Measurements from ENCODE around the gene EEF1AKMT2. TPM values are rescaled to one million over a fixed set of nuclear protein-coding genes. Genes with fewer than 3 reads are reported as not detected.

The EEF1AKMT2 gene
- total RNA-seq, 4 donors from 2014 or later, result 9.5 to 23.3 (median 18.5) TPM

- Histone ChIP-seq H3K9me3 (no peaks in the 10 kb centered on the region), H3K27ac (peak overlapping the region; percentile 72 to 85 (median 74)), H3K4me3 (no peak overlapping the region), H3K4me1 (peaks cover 22 to 94% (median 53%) of the 10 kb centered on the region in 4 donors), H3K27me3 (no peaks in the 10 kb centered on the region), H3K36me3 (no peaks in the 10 kb centered on the region)
- no peak for TF ChIP-seq POLR2A (IDR thresholded peaks at IDR 0.05)
- DNase-seq, result peak; percentile 14 to 63 (median 55)
These were observed 64.2 kb downstream of the EEF1AKMT2 start for GRCh38 chr10:124727361-124727960.

- H3K4me1 ChIP-seq, result peaks cover 26 to 97% (median 60%) of the 10 kb centered on the region in 4 donors
- H3K27me3 ChIP-seq, result no peaks in the 10 kb centered on the region
- peak overlapping the region in 1 of 4 donors; percentile 85 for H3K27ac ChIP-seq
- no peaks in the 10 kb centered on the region for H3K36me3 ChIP-seq
- TF ChIP-seq POLR2A (IDR thresholded peaks at IDR 0.05) (no peak), CTCF (IDR thresholded peaks at IDR 0.05) (no peak)
- no peaks in the 10 kb centered on the region for H3K9me3 ChIP-seq
- peak in 1 of 3 donors; percentile 36 for DNase-seq
- H3K4me3 ChIP-seq, result no peak overlapping the region
These were observed 65.9 kb downstream of the EEF1AKMT2 start for GRCh38 chr10:124725791-124726190.

GRCh38 chr10:124725171-124725631 is 66.5 kb downstream of the EEF1AKMT2 start:
- no peaks in the 10 kb centered on the region for H3K36me3 ChIP-seq
- H3K4me3 ChIP-seq, result no peak overlapping the region
- TF ChIP-seq POLR2A (IDR thresholded peaks at IDR 0.05) (no peak), CTCF (IDR thresholded peaks at IDR 0.05) (no peak)
- H3K4me1 ChIP-seq, result peaks cover 26 to 95% (median 62%) of the 10 kb centered on the region in 4 donors
- no peaks in the 10 kb centered on the region for H3K9me3 ChIP-seq
- peak overlapping the region; percentile 72 to 92 (median 84) for H3K27ac ChIP-seq
- H3K27me3 ChIP-seq, result no peaks in the 10 kb centered on the region
- peak in 2 of 3 donors; percentile 34 to 44 for DNase-seq

- Histone ChIP-seq H3K27ac (peak overlapping the region; percentile 72 to 92 (median 84)), H3K4me3 (no peak overlapping the region), H3K9me3 (no peaks in the 10 kb centered on the region), H3K4me1 (peaks cover 29 to 95% (median 64%) of the 10 kb centered on the region in 4 donors), H3K36me3 (no peaks in the 10 kb centered on the region), H3K27me3 (no peaks in the 10 kb centered on the region)
- TF ChIP-seq CTCF (IDR thresholded peaks at IDR 0.05), result no peak
- TF ChIP-seq POLR2A (IDR thresholded peaks at IDR 0.05), result peak in 1 of 2 donors; percentile 33
- DNase-seq, result peak in 2 of 3 donors; percentile 58 to 87
These were observed 67.2 kb downstream of the EEF1AKMT2 start for GRCh38 chr10:124724279-124725027.

GRCh38 chr10:124723826-124724225 is 67.9 kb downstream of the EEF1AKMT2 start:
- Histone ChIP-seq H3K9me3 (no peaks in the 10 kb centered on the region), H3K36me3 (no peaks in the 10 kb centered on the region), H3K4me3 (no peak overlapping the region), H3K27me3 (no peaks in the 10 kb centered on the region), H3K27ac (peak overlapping the region; percentile 72 to 92 (median 84)), H3K4me1 (peaks cover 30 to 95% (median 64%) of the 10 kb centered on the region in 4 donors)
- TF ChIP-seq POLR2A (IDR thresholded peaks at IDR 0.05) (peak in 1 of 2 donors; percentile 55), CTCF (IDR thresholded peaks at IDR 0.05) (peak in 2 of 6 experiments; percentile 14 to 25)
- DNase-seq, result peak in 1 of 3 donors; percentile 62

Measured in Peyer's patch (tissue), 4 donors.